Measurements from ENCODE around the gene EVA1A.

Gene EVA1A

GRCh38 chr2:75560768-75561565 is at the start of gene EVA1A:
Gene EVA1A, minus strand, starts transcription at chr2:75560939. Its CDS starts 42,799 bp downstream, at chr2:75518140.
- no peak for DNase-seq (ENCODE audit: low spot score)

- DNase-seq (ENCODE audit: low spot score) = no peak
Observed at GRCh38 chr2:75609937-75610508, 49.3 kb upstream of the EVA1A start.

- no peak for DNase-seq (ENCODE audit: low spot score)
Observed at GRCh38 chr2:75609334-75609689, 48.6 kb upstream of the EVA1A start.

- peak; percentile 39 for DNase-seq (ENCODE audit: low spot score)
Observed at GRCh38 chr2:75608684-75609333, 48.1 kb upstream of the EVA1A start.

GRCh38 chr2:75607988-75608683 is 47.4 kb upstream of the EVA1A start:
- no peak for DNase-seq (ENCODE audit: low spot score)

- no peak for DNase-seq (ENCODE audit: low spot score)
Observed at GRCh38 chr2:75607400-75607798, 46.7 kb upstream of the EVA1A start.

GRCh38 chr2:75606761-75607399 is 46.1 kb upstream of the EVA1A start:
- DNase-seq (ENCODE audit: low spot score) = no peak

- DNase-seq (ENCODE audit: low spot score) = no peak
Observed at GRCh38 chr2:75605770-75606529, 45.2 kb upstream of the EVA1A start.

GRCh38 chr2:75604484-75604883 is 43.7 kb upstream of the EVA1A start:
- DNase-seq (ENCODE audit: low spot score) = no peak

GRCh38 chr2:75603477-75603876 is 42.7 kb upstream of the EVA1A start:
- no peak for DNase-seq (ENCODE audit: low spot score)

GRCh38 chr2:75602724-75603342 is 42.1 kb upstream of the EVA1A start:
- DNase-seq (ENCODE audit: low spot score) = no peak

- no peak for DNase-seq (ENCODE audit: low spot score)
Observed at GRCh38 chr2:75600461-75601011, 39.8 kb upstream of the EVA1A start.

GRCh38 chr2:75598589-75599155 is 37.9 kb upstream of the EVA1A start:
- no peak for DNase-seq (ENCODE audit: low spot score)

- DNase-seq (ENCODE audit: low spot score) = no peak
Observed at GRCh38 chr2:75597949-75598348, 37.2 kb upstream of the EVA1A start.

- DNase-seq (ENCODE audit: low spot score) = no peak
Observed at GRCh38 chr2:75596784-75597183, 36.0 kb upstream of the EVA1A start.

- no peak for DNase-seq (ENCODE audit: low spot score)
Observed at GRCh38 chr2:75595541-75596395, 35.0 kb upstream of the EVA1A start.

- DNase-seq (ENCODE audit: low spot score) = no peak
Observed at GRCh38 chr2:75594596-75594995, 33.9 kb upstream of the EVA1A start.

- no peak for DNase-seq (ENCODE audit: low spot score)
Observed at GRCh38 chr2:75592888-75593287, 32.1 kb upstream of the EVA1A start.

- DNase-seq (ENCODE audit: low spot score) = peak; percentile 29
Observed at GRCh38 chr2:75592030-75592429, 31.3 kb upstream of the EVA1A start.

All from HuH-7.5 (cell line).